GM08714 (cell line): ENCODE results near the gene TMEM38B.
"Not testable (repeated sequence)": the region's sequence is repeated elsewhere in the genome, so short reads cannot be mapped to it uniquely, and the experiment has no call there.

ENCODE experiments used
- H3K4me3 ChIP-seq: fragments of 200-500 bp; sonication (Bioruptor generic); 2 replicates; pipeline ENCODE4 v1.5.1; 2014; ENCODE audit warnings: mild to moderate bottlenecking, low read length, inconsistent platforms
- ZNF274 ChIP-seq: IDR thresholded peaks from 2 replicates; pipeline ENCODE4 v1.6.1; 2012; ENCODE audit warnings: mild to moderate bottlenecking, low read depth, low read length

Gene TMEM38B

DNA sequence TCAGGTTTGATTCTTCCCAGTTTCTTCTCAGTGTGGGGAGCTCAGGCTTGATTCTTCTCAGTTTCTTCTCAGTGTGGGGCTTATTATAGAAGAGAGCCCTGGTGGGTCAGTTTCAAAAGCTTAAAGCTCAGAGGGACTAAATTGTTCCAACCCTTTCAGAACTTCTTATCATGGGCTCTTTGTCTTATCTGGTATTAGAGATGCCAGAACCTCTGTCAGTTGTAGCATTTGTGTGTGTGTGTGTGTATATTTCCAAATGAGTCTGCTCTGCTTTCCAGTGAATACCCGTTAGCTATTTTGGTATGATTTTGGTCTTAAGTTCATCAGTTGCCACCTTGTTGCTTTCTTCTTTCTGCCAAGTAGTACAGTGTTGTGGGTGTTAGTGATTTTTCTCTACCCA lies 21.8 kb downstream of the TMEM38B start:
- TF ChIP-seq ZNF274: no peak
- H3K4me3 ChIP-seq: no peak overlapping the region

DNA sequence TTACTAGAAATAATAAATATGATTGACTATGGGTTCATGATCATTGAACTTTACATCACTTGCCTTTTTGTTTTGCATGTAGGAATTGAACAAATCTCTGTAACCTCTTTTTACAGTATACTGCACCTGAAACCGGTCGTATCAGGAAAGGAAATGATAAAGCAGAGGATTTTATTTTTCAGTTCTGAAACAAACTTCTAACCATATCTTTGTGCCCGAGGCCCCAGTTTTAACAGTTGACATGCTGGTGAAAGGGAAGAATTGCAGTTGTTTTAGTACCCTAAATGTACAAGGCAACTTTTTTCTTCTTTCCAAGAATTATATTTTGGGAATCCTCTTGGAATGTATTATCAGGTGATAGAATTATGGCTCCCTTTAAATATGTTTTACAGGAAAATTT lies 27.8 kb downstream of the TMEM38B start:
- TF ChIP-seq ZNF274: no peak
- H3K4me3 ChIP-seq: no peak overlapping the region

DNA sequence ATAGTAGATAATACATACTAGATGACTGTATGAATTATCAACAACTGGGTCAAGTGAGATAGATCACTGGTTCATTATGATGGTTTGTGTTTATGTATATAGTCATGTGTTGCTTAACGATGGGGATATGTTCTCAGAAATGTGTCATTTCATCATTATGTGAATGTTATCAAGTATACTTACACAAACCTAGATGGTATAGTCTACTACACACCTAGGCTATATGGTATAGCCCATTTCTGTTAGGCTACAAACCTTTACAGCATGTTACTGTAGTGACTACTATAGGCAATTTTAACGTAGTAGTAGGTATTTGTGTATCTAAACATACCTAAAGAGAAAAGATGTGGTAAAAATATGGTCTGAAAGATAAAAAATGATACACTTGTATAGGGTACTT lies 31.0 kb downstream of the TMEM38B start:
- no peak for TF ChIP-seq ZNF274

DNA sequence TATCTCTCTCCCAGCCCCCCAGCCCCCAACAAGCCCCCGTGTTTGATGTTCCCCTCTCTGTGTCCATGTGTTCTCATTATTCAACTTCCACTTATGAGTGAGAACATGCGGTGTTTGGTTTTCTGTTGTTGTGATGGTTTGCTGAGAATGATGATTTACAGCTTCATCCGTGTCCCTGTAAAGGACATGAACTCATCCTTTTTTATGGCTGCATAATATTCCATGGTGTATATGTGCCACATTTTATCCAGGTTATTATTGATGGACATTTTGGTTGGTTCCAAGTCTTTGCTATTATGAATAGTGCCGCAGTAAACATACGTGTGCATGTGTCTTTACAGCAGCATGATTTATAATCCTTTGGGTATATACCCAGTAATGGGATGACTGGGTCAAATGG lies 33.9 kb downstream of the TMEM38B start:
- not testable (repeated sequence) for H3K4me3 ChIP-seq

More for the DNA sequence above, 31.0 kb downstream of the TMEM38B start:
- H3K4me3 ChIP-seq: no peak overlapping the region

DNA sequence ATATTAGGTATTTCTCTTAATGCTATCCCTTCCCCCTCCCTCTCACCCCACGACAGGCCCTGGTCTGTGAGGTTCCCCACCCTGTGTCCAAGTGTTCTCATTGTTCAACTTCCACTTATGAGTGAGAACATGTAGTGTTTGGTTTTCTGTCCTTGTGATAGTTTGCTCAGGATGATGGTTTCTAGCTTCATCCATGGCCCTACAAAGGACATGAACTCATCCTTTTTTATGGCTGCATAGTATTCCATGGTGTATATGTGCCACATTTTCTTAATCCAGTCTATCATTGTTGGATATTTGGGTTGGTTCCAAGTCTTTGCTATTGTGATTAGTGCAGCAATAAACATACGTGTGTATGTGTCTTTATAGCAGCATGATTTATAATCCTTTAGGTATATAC lies 37.1 kb downstream of the TMEM38B start:
- not testable (repeated sequence) for H3K4me3 ChIP-seq

DNA sequence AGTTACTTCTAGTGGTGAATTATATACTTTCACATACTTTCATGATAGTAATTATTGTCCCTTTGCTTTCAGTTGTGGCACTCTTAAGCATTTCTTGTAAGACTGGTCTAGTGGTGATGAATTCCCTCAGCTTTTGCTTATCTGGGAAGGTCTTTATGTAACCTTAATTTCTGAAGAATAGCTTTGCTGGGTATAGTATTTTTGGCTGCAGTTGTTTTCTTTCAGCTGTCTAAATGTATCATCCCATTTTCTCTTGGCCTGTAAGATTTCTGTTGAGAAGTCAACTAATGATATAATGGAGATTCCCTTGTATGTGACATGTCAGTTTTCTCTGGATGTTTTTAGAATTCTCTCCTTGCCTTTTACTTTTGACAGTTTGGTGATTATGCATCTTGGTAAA lies 41.0 kb downstream of the TMEM38B start:
- TF ChIP-seq ZNF274: no peak
- H3K4me3 ChIP-seq: no peak overlapping the region

DNA sequence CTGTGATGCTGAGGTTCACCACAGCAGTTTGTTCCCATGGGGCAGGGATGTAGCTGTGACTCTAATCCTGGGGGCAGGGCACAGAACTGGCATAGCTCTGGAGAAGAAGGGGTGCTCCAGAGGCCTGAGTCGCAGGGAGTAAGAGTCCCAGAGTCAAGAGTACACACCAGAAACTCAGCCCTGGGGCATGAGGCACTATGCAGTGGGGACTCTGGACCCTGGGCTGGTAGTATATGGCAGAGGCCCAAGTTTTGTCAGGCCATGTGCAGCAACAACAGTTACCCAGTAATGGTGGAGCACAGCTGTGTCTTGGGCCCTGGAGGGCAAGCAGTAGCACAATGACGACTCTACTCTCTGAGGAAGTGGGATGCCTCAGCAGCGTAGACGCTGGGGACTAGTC lies 42.9 kb downstream of the TMEM38B start:
- H3K4me3 ChIP-seq: no peak overlapping the region

DNA sequence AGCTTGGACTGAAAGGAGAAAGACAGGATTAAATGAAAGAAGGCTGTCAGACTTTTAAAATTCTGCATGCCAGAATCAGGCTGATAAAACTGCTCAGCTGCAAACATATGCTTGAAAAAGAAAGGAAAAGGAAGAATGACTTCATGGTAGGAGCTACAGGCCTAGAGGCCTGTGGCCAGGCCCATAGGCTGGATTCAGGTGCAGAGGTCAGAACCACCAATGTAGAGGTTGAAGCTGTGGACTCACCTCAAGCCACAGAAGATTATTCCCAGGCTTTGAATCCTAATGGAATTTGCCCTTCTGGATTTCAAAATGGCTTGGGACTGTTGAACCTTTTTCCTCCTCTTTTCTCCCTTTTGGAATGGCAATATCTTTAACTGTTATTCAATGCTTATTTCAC lies 47.7 kb downstream of the TMEM38B start:
- TF ChIP-seq ZNF274: no peak
- H3K4me3 ChIP-seq: no peak overlapping the region

More for the DNA sequence above, 42.9 kb downstream of the TMEM38B start:
- no peak for TF ChIP-seq ZNF274

DNA sequence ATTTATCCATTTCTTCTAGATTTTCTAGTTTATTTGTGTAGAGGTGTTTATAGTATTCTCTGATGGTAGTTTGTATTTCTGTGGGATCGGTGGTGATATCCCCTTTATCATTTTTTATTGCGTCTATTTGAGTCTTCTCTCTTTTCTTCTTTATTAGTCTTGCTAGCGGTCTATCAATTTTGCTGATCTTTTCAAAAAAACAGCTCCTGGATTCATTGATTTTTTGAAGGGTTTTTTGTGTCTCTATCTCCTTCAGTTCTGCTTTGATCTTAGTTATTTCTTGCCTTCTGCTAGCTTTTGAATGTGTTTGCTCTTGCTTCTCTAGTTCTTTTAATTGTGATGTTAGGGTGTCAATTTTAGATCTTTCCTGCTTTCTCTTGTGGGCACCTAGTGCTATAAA lies 53.0 kb downstream of the TMEM38B start:
- not testable (repeated sequence) for H3K4me3 ChIP-seq

DNA sequence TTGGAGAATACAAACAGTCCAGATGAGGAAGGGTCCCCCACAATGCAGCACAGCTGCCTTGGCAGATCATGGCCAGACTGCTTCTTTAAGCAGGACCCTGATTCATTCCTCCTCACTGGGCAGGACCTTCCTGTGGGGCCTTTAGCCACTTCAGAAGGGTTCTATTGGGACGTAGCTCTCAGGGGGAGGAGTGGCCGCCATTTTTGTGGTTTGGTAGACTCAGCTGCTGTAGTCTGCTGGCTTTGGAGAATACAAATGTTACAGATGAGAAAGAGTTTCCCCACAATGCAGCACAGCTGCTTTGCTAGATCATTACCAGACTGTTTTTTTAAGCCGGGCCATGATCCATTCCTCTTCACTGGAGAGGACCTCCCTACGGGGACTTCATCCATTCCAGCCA lies 57.4 kb downstream of the TMEM38B start:
- no peak overlapping the region for H3K4me3 ChIP-seq
- TF ChIP-seq ZNF274: no peak

DNA sequence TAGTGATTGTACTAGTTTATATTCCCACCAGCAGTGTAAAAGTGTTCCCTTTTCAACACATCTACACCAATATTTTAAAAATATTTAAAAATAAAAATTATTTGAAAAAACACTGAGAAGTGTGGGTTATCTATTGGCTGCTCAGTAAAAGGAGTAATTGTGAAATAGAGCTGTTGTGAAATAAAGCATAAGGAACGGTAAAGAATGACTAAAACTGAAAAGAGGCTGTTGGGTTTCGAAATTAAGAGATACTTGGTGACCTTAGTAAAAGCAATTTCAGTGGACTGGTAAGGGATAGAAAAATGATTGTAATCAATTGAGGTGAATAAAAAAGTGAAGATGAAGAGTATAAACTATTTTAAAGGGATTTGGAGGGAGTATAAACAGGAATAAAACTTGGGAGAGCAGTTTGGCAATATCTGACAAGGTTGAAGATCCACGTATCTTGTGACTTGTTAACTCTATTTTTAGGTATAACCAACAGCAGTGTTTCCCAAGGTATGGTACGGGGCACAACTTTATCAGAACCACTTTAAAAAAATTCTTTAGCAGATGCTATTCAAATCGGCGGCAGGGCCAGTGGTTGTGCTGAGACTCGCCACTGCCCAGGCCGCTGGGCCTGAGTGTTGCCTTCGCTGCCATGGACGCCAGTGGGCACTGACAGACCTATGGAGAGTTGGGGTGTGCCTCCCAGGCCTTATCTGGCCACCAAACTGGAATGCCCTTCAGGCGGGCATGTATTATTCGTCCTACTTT lies 63.3 kb downstream of the TMEM38B start:
- TF ChIP-seq ZNF274: no peak
- no peak overlapping the region for H3K4me3 ChIP-seq

DNA sequence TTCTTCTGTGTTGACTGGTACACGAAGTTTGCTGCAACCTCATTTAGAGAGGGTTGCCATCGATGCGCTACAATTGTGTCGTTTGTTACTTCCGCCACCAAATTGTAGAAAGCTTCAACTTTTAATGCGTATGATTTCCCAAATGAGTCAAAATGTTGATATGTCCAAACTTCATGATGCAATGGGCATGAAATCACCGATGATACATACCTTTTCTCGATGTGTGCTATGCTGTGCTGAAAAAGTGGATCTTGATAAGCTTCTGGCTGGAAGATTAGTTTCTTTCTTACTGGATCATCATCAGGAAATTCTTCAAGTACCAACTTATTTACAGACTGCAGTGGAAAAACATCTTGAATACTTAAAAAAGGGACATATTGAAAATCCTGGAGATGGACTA lies 65.7 kb downstream of the TMEM38B start:
- H3K4me3 ChIP-seq: no peak overlapping the region
- no peak for TF ChIP-seq ZNF274

DNA sequence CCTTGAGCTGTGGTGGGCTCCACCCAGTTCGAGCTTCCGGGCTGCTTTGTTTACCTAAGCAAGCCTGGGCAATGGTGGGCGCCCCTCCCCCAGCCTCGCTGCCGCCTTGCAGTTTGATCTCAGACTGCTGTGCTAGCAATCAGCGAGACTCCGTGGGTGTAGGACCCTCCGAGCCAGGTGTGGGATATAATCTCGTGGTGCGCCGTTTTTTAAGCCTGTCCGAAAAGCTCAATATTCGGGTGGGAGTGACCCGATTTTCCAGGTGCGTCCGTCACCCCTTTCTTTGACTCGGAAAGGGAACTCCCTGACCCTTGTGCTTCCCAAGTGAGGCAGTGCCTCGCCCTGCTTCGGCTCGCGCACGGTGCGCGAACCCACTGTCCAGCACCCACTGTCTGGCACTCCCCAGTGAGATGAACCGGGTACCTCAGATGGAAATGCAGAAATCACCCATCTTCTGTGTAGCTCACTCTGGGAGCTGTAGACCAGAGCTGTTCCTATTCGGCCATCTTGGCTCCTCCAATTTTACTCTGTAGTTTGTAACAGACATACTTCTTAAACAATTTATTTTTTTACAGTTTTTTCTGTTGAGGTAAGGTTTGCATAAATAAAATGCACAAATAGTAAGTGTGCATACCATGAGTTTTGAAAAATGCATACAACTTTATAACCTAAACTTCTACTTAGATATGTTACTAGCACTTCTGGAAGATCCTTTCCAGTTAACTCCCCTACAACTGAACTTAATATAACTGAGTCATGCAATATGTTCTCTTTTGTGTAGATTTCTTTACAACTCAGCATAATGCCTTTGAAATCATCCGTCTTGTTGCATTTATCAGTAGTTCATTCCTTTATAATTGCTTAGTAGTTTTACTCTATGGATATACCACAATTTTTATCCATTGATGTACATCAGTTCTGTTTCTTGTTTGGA lies 88.5 kb downstream of the TMEM38B start:
- H3K4me3 ChIP-seq: not testable (repeated sequence)

DNA sequence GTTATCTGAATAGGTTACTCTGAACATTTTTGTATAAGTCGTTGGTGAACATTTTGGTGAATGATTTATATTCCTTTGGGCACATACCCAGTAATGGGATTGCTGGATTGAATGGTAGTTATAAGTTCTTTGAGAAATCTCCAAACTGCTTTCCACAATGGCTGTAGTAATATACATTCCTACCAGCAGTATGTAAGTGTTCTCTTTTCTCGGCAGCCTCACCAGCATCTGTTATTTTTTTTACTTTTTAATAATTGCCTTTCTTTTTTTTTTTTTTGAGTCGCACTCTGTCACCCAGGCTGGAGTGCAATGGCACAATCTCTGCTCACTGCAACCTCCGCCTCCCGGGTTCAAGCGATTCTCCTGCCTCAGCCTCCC lies 89.1 kb downstream of the TMEM38B start:
- not testable (repeated sequence) for H3K4me3 ChIP-seq

DNA sequence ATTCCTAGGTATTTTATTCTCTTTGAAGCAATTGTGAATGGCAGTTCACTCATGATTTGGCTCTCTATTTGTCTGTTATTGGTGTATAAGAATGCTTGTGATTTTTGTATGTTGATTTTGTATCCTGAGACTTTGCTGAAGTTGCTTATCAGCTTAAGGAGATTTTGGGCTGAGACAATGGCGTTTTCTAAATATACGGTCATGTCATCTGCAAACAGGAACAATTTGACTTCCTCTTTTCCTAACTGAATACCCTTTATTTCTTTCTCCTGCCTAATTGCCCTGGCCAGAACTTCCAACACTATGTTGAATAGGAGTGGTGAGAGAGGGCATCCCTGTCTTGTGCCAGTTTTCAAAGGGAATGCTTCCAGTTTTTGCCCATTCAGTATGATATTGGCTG lies 92.5 kb downstream of the TMEM38B start:
- H3K4me3 ChIP-seq: not testable (repeated sequence)
